Mucosa of gallbladder (tissue), 1 donor: ENCODE measurements around the gene APLP2. TPM values are rescaled to one million over a fixed set of nuclear protein-coding genes. Genes with fewer than 3 reads are reported as not detected.
A peak's percentile ranks its signal among the peaks of the same experiment; 100 is the strongest.
"Not testable (repeated sequence)": the region's sequence is repeated elsewhere in the genome, so short reads cannot be mapped to it uniquely, and the experiment has no call there.

ENCODE experiments used
- DNase-seq: peaks from one replicate; pipeline ENCODE4 v3.0.0-alpha.2; 2020; ENCODE audit warnings: low spot score
- total RNA-seq: library from RNA; stranded (reverse); gene quantifications from one replicate; pipeline ENCODE4 v1.2.1, GENCODE V29; 2021
- donor health status: DM: no; HTN: no; CAD: no.

Gene APLP2
- total RNA-seq, 1 donor from 2014 or later = 502 TPM

DNA sequence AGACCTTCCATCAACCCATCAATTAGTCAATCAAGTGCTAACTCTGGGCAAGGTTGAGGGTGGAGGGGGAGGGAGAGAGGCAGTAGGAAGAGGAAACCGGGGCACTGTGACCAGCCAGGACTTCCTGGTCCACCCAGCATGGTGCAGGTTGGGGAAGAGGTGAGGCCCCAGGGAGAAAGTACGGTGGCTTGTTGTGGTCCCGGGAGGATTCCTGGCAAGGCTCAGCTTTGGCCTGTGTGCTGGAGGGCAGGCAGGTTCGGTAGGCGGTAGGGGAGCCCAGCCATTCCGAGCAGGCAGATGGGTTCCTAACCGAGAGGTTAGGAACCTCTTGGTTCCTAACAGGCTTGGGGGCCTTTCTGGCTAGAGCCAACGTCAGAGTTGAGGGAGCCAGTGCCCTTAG lies 100.7 kb downstream of the APLP2 start:
- no peak for DNase-seq

DNA sequence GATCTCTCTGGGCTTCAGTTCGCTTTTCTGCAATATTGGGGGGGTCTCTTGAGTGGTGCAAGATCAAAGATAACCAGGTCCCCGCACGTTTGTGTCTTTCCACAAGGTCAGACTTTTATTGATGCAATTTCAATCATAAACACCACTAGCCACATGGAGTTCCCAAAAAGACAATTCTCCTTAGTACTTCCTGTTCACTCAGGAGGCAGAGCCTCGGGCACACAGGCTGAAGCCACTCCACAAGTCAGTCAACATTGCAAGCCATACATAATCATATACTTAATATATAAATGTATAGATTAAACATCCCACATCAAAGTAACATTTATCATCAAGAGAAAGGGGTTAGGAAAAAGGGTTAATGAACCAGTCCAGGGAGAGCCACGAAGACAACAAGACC lies 101.8 kb downstream of the APLP2 start:
- DNase-seq = no peak

DNA sequence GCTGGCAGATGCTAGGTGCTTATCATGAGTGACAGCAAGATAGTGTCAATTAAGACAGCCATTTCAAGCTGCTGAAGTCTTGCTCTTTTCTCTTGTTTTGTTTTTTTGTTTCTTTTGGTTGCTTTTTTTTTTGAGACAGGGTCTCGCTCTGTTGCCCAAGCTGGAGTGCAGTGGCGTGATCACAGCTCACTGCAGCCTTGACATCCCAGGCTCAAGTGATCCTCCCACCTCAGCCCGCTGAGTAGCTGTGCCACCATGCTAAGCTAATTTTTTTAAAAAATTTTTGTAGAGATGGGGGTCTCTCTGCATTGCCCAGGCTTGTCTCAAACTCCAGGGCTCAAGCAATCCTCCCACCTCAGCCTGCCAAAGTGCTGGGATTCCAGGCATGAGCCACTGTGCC lies 102.3 kb downstream of the APLP2 start:
- DNase-seq = not testable (repeated sequence)

DNA sequence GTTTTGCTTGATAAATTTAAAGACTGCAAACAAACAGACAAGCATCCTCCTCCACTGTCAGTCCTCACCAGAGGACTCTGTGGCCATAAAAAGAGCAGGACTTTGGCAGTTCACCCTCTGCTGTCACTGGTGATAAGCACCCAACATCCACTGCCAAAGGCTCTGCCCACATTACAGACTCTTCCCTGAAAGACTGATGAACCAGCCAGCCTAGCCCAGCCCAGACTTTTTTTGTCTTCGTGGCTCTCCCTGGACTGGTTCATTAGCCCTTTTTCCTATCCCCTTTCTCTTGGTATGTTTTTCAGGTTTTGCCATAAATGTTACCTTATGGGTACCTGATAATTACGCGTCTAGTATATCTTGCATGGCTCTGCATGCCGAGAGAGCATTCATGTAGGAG lies 104.9 kb downstream of the APLP2 start:
- no peak for DNase-seq

DNA sequence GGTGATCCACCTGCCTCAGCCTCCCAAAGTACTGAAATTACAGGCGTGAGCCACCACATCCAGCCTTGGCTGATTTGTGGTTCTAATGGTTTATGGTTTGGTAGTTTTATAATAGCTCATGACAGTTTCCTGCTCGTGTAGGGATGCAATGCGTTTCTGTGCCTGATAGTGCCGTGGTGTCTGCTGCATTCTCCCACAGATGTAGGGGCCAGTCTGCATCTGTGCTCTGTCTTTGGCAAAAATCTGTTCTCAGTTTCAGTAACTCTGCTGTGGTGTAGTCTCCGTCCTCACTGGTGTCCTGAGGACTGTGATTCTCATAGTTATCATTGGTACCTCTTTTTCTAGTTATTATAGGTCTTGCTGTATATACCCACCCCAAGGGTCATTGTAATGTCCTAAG lies 106.2 kb downstream of the APLP2 start:
- DNase-seq = no peak

DNA sequence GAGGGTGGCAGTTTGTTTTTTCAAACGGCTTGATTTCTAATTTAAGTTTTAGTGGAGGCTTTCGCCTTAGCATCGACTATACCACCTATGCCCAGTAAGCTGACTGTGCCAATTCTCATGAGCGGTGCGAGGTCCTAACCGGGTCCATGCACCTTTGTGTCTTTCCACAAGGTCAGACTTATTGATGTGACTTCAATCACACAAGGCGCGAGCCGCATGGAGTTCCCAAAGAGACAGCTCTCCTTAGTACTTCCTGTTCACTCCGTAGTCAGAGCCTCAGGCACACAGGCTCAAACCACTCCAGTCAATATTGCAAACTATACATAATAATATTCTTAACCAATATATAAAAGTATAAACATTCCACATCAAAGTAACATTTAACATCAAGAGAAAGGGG lies 108.1 kb downstream of the APLP2 start:
- DNase-seq = no peak

DNA sequence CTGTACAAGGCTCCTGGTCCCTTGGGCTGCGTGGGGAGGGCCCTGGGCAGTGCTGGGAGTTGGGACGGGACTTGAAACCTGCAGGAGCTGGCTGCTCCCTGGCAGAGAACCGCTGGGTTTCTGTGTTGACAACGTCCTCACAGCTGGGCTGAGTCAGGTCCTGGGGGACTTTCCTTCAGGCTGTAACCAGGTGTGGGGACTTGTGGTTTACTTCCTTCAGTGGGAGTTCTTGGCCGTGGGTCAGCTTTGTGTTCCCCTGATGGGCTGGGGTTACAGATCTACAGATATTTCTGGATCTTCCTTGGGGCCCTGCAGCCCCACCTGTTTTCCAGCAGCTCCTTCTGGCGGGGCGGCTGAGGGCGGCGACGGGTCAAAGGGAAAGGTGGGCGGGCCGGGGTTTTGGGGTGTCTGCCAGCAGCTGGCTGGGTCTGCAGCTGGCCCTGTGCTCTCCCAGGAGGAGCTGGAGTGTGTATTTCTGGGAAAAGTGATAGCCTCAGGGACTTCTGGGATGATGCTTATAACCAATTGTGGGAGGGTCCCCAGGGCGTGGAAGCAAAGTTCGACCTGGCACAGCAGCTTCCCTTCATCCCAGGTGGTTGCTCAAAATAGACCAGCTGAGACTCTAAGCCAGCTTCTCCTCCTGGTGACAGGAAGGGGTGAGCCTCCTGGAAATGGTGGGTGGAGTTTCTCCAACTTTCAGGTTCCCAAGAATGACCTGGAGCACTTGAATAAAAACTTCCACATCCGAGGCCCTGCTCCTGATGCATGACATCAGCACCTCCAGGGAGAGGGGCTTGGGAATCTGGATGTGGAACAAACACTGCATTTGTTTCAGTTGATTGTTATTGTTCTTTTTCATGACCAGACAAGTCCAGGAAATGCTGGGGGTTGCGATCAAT lies 109.0 kb downstream of the APLP2 start:
- DNase-seq = no peak

DNA sequence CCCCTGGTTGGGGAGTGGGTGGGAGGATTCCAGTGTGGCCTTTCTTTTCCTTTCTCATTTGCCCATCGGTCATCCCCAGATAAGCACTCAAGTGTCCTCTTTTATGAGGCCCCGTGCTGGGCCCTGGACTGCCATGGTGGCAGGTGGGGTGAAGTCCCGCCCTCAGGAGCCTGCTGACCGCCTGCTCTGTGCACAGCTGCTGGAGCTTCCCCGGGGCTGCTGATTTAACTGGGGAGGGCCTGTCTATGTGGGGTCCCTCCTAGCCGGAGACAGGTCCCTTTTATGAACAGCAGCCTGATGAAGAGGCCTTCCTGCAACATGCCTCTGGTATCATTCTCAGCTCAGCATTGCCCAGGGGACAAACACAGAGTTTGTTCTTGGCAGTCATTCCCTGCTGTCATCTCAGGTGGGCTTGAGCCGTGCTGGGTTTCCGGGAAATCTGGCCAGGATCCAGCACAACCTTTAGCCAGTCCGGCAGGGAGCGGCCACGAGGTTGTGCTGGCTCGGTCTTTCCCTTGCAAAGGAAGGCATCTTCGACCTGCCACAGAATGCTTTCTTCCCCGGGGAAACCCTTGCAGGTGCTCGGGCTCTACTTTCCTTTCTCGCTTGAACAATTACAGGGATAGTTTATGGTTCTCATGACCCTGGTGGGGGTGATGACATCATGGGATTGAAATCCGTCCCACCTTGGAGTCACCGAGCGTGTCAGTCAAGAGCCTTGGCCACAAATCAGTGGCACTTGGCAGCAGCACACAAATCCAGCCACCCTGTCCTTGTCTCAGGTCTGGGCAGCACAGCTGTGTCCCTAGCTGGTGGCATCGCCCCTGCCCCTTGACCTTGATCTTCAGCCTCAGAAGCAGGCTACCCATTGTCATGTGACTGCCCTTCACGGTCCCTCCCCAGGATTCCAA lies 110.0 kb downstream of the APLP2 start:
- peak; percentile 38 for DNase-seq

DNA sequence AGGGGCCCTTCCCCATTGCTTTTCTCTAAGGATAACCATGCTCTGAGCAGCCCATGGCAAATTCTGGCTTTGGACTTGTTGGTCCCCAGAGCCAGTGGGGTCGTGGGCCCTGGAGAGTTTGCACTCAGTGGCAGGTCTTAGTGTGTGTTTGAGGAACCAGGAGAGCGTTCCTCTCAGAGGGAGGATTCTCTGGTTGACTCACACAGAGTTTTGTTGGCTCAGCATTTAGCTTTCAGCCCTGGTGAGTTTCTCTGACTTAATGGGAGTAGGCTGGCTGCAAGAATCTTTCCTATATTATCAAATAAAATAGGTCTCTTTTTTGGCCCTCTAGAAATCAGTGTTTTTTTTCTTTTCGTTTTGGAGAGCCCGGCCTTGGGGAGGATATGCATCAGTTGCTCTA lies 110.8 kb downstream of the APLP2 start:
- DNase-seq = no peak

DNA sequence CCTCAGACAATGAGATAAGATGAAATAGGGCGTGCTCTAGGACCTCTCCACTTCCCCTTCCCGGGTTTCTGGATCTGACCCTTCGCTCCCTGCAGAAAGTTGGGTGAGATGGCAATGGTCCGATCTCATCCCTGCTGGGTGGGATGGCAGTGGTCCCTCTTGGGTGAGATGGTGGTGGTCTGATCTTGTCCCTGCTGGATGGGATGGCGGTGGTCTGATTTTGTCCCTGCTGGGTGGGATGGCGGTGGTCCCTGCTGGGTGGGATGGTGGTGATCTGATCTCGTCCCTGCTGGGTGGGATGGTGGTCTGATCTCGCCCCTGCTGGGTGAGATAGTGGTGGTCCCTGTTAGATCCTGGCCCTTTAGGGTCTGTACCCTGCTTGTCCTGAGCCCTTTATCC lies 111.2 kb downstream of the APLP2 start:
- no peak for DNase-seq

DNA sequence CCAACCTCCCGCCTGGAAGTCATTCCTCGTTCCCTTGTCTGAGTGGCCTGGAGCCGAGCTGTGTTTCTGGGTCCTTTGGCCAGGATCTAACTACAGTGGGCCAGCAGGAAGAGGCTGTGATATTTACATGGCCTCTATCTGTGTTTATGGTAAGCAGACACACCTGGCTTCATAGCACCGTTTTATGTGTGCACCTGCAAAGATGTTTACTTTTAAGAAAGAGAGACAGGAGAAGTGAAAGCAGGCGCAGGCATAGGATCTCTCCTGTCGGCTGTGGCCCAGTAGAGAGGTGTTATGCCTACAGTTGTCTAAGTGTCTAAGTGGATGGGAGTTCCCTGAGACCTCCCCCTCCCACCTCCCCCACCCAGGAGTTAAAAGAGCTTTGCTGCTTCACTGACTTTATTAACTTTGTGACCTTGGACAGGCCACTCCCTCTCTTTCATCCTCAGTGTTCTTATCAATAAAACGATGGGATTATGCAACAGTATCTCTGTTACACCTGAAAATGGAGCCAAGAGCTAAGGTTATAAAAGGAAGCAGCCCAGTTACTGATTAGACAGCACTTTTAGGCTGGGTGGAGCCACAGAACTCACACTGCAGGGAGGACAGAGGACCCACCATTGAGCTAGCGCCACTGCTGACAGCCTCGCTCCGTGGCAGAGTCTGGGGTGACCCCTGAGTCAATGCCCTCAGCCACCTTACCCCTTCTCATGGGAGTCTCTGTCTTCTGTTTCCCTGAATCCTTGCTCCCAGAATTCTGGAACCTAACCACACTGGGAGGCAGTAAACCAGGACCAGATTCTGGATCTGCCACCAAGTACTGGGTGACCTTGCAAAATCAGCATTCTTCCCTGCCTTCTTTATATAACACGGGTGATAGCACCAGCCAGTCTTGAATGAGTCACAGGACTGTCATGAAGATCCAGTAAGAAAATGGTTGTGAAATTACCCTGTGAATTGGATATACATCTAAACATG lies 111.9 kb downstream of the APLP2 start:
- DNase-seq = peak; percentile 70

DNA sequence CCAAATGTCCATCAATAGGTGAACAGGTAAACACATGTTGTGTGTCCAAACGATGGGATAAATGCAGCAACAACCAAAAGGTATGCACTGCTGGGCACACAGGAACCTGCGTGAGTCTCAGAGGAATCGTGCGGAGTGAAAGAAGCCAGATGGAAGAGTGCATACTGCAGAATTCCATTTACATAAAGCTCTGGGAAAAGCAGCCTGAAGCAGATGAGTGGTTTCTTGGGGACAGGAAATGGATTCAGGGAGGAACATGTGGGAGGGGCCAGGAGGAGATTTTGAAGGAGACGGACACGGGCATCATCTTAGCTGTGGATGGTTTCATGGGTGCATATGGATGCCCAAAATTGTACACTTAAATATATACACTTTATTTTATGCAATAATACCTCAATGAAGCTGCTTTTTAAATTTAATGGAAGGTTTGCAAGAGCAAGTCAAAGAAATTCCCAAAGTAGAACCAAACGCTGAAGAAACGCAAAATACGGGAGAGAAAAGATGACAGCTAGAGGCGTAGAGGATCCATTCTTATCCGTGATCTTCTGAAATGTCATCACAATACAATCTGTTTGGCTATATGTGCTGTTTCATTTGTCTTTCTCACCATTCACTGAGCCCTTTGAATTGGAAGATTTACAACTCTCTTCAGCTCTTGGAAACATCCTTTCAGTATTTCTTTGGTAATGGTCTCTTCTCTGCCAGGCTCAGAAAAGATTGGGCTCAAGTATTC lies 114.3 kb downstream of the APLP2 start:
- no peak for DNase-seq

DNA sequence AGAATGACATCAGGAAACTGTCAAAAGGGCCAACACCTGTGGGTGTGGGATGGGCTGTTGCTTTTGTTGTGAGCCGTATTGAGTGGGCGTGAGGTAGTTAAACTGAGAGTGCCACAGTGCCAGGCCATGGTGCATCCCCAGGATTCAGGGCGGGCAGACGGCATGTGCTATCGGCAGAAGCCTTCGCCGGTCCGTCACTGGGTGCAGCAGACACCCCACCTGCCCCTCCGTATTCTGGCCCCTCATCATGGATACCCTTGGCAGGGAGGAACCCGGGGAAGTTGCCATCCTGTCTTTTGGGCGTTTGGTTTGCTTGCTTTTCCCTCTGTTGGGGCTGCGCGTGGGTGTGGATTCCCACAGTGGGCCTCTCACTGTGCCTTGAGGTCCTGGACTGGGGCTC lies 117.4 kb downstream of the APLP2 start:
- DNase-seq = no peak

DNA sequence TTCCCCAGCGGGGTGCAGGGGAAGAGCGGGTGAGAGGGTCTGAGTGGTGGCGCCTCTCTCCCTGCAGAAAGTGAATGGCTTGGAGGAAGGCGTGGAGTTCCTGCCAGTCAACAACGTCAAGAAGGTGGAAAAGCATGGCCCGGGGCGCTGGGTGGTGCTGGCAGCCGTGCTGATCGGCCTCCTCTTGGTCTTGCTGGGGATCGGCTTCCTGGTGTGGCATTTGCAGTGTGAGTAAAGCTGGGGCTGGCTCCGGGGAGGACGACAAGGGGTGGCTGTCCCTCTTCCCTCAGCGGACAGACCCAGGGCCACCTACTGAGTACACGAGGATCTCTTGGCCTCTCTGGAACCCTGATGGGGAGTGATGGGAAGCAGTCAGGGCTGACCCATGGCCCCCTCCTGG lies 118.4 kb downstream of the APLP2 start:
- no peak for DNase-seq

DNA sequence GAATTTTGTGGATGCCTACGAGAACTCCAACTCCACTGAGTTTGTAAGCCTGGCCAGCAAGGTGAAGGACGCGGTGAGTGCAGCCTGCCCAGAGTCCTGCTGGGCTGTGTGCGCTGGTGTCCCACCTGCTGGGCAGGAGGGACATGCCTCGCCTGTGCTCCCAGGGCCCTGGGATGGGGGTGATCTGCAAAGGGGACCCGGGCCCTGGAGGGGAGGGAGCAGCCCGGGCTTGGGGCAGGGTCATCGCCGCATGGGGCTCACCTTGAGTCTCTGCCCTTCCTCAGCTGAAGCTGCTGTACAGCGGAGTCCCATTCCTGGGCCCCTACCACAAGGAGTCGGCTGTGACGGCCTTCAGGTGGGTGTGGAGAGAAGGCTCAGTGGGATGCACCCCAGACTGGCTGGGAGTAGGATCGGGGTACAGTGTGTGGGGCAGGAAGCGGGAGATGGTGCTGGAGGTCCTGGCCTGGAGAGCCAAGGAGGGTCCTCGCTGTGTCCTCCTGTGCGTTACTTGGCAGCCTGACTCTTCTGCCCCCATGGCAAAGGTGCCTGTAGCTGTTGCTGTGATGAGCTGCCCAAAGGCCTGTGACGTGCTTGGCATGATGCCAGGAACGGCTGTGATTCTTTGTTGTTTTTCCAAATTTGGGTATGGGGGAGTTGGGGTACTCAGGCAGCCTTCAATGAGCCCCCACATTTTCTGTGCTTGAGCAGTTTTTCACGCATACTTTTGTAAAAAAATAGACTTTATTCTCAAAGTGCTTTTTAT lies 119.1 kb downstream of the APLP2 start:
- DNase-seq = no peak

DNA sequence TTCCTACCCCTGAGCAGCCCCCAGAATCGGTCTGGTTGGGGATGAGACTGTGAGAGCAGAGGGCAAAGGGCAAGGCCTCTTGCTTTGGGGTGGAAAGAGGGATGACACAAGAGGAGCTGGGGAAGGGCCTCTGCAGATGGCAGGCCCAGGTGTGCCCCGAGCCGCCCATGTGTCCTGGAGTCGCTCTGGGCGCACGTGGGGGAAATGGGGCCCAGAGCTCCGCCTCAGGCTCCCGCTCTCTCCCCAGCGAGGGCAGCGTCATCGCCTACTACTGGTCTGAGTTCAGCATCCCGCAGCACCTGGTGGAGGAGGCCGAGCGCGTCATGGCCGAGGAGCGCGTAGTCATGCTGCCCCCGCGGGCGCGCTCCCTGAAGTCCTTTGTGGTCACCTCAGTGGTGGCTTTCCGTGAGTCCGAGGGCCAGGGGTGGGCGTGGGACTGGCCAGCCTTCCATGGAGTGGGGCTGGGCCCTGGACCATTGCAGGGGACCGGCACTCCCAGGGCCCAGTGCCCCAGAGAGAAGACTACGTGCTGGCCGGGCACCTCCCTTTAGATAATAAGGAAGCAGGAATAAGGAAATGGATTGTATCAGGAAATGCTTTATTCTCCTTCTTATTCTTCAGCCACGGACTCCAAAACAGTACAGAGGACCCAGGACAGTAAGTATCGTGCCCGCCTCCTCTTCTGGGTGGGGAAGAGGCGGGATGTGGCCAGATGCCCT lies 120.0 kb downstream of the APLP2 start:
- DNase-seq = peak; percentile 35

DNA sequence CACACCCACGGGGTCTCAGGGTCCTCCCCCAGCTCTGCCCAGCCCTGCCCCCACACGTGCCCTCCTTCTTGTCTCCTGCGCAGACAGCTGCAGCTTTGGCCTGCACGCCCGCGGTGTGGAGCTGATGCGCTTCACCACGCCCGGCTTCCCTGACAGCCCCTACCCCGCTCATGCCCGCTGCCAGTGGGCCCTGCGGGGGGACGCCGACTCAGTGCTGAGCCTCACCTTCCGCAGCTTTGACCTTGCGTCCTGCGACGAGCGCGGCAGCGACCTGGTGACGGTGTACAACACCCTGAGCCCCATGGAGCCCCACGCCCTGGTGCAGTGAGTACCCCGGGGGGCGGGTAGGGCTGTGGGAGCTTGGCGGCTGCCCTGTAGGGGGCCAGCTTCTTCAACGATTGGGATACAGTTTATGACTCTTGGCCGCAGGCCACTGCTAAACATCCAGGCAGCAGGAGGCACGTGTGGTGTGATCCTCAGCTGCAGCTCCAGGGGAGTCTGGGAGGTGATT lies 120.7 kb downstream of the APLP2 start:
- DNase-seq = no peak

DNA sequence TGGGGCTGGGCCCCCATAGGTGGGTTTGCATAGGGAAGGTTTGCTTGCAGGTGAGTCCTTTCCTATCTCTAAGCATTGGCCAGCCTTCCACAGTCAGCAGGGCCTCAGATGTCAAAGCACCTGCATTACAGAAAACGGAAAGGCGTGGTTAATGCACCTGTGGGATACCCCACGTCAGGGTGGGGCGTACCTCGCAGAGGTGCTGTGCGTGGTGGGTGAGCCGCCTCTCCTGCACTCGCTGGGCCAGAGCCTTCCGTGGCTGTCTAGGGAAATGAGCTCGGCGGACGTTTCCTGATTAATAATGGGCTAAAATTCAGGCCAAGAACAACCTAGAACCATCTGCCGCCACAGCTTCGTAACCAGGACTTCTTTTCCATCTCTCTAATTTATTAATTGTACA lies 122.2 kb downstream of the APLP2 start:
- DNase-seq = no peak

DNA sequence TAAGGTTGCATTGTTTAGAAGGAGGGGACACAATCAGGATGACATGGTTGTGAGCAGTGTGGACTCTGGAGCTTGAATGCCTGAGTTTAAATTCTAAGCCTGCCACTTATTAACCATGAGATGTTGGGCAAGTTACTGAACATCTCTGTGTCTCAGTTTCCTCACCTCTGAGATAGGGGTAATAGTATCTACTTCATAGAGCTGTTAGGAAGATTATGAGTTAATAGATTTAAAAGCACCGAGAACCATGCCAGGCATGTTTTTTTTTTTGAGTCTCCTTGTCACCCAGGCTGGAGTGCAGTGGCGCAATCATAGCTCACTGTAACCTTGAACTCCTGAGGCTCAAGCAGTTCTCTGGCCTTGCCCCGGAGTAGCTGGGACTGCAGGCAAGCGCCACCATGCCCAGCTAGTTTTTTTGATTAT lies 123.2 kb downstream of the APLP2 start:
- no peak for DNase-seq
